ENCODE measurements around the gene CMSS1.
A peak's percentile ranks its signal among the peaks of the same experiment; 100 is the strongest.

The CMSS1 gene

GRCh38 chr3:100022506-100022905 lies 204.8 kb downstream of the CMSS1 start:
- DNase-seq (ENCODE audit: low read depth), result no peak
- TF ChIP-seq, protein P1, sequence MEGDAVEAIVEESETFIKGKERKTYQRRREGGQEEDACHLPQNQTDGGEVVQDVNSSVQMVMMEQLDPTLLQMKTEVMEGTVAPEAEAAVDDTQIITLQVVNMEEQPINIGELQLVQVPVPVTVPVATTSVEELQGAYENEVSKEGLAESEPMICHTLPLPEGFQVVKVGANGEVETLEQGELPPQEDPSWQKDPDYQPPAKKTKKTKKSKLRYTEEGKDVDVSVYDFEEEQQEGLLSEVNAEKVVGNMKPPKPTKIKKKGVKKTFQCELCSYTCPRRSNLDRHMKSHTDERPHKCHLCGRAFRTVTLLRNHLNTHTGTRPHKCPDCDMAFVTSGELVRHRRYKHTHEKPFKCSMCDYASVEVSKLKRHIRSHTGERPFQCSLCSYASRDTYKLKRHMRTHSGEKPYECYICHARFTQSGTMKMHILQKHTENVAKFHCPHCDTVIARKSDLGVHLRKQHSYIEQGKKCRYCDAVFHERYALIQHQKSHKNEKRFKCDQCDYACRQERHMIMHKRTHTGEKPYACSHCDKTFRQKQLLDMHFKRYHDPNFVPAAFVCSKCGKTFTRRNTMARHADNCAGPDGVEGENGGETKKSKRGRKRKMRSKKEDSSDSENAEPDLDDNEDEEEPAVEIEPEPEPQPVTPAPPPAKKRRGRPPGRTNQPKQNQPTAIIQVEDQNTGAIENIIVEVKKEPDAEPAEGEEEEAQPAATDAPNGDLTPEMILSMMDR (IDR thresholded peaks at IDR 0.05; ENCODE audit: insufficient read depth, low read depth, low read length, missing control alignments), result no peak
- H3K4me3 ChIP-seq (ENCODE audit: low read depth, low read length), result no peak overlapping the region

DNA sequence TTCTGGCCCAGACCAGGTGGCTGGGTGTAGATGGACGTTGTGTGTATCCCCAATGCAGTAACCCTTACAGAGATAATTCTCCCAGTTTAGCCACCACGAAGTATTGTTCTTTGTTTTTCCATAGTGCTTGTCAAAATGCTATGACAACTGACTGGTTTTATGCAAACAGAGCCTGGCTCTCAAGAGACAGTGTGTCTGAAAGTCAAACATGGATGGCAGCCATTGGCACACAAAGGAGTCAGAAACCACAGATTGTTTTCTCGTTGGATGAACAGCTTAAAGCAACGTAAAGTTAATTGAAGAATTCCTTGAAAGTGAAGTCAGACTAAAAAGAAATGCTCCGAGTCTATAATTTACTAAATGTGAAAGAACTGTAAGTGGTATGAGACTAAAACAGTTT lies 205.5 kb downstream of the CMSS1 start:
- TF ChIP-seq, protein P1 (IDR thresholded peaks at IDR 0.05; ENCODE audit: insufficient read depth, low read depth, low read length, missing control alignments), result no peak
- no peak for DNase-seq (ENCODE audit: low read depth)
- no peak overlapping the region for H3K4me3 ChIP-seq (ENCODE audit: low read depth, low read length)

DNA sequence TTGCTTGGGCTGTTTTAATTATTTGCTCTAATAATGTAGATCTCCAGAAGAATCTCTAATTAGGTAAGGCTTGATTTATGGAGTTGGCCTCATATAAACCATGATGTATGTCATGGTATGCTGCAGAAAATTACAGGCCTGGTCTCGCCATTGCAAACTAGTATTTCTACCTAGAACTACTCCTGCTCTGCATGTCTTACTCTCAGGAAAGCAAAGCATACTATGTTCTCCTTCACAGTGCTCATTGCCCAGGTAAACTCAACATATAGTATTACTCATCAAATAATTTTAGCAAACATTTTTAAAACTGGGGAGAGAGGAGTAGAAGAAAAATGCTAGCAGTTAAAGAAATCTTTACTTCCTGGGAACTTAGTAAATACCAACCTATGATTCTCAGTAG lies 205.9 kb downstream of the CMSS1 start:
- TF ChIP-seq, protein P1 (IDR thresholded peaks at IDR 0.05; ENCODE audit: insufficient read depth, low read depth, low read length, missing control alignments), result no peak
- H3K4me3 ChIP-seq (ENCODE audit: low read depth, low read length), result no peak overlapping the region
- DNase-seq (ENCODE audit: low read depth), result no peak

DNA sequence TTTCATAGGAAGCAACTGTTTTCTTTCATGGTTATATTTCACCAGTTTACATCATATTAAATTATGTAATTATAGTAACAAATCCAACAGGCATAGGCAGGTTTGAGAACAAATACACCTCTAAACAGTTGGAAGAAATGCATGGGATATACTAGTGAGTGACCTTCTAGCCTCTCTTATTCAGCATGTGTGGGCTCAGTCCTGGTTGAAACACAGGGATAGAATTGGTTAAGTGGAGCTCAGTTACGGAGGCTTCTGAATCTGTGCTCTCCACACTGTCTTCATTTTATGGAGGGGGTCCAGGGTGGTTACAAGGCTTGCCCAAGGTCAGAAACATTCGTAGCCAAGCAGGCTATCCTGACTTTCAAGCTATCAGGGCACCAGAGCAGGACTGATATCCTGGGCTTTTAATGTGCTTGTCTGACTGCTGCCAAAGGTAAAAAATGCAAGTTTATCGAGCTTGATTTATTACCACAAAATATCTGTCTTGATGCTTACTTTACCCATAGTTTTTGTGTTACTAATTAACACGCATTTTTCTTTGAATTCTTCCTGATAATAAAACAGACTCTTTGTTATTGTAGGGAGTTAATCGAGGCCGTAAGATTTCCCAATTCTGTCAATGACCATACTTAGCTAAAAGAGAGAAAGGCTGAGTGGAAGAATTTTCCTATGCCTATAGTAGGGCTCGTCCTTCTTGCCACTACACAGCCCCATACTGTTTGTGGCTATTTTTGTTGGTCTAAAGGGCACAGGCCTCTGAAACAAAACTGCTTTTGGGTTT lies 207.1 kb downstream of the CMSS1 start:
- no peak for DNase-seq (ENCODE audit: low read depth)
- TF ChIP-seq, protein P1 (IDR thresholded peaks at IDR 0.05; ENCODE audit: insufficient read depth, low read depth, low read length, missing control alignments), result no peak
- no peak overlapping the region for H3K4me3 ChIP-seq (ENCODE audit: low read depth, low read length)

GRCh38 chr3:100027321-100027720 lies 209.7 kb downstream of the CMSS1 start:
- TF ChIP-seq, protein P1 (IDR thresholded peaks at IDR 0.05; ENCODE audit: insufficient read depth, low read depth, low read length, missing control alignments), result no peak
- DNase-seq (ENCODE audit: low read depth), result no peak

GRCh38 chr3:100029052-100029451 lies 211.4 kb downstream of the CMSS1 start:
- H3K4me3 ChIP-seq (ENCODE audit: low read depth, low read length), result no peak overlapping the region
- no peak for DNase-seq (ENCODE audit: low read depth)
- TF ChIP-seq, protein P1 (IDR thresholded peaks at IDR 0.05; ENCODE audit: insufficient read depth, low read depth, low read length, missing control alignments), result no peak

More at GRCh38 chr3:100027321-100027720, 209.7 kb downstream of the CMSS1 start:
- H3K4me3 ChIP-seq (ENCODE audit: low read depth, low read length), result no peak overlapping the region

GRCh38 chr3:100029689-100030088 lies 212.0 kb downstream of the CMSS1 start:
- TF ChIP-seq, protein P1 (IDR thresholded peaks at IDR 0.05; ENCODE audit: insufficient read depth, low read depth, low read length, missing control alignments), result no peak
- DNase-seq (ENCODE audit: low read depth), result peak; percentile 61

More at GRCh38 chr3:100029689-100030088, 212.0 kb downstream of the CMSS1 start:
- no peak overlapping the region for H3K4me3 ChIP-seq (ENCODE audit: low read depth, low read length)

Measured in GM12865 (cell line).